Measurements from ENCODE around the gene MAB21L1. TPM values are rescaled to one million over a fixed set of nuclear protein-coding genes. Genes with fewer than 3 reads are reported as not detected.

Gene MAB21L1
- total RNA-seq, 1 experiment from 2014 or later, result not detected

GRCh38 chr13:35469806-35470525, 6.5 kb downstream of the MAB21L1 start (continued):
- TF ChIP-seq RAD21 (IDR thresholded peaks at IDR 0.05; ENCODE audit: low read depth), result no peak

- no peaks in the 10 kb centered on the region for H3K27me3 ChIP-seq (ENCODE audit: insufficient read depth, low read length)
- DNase-seq (ENCODE audit: low read depth, low spot score), result no peak
Measured at GRCh38 chr13:35468195-35468594, 8.3 kb downstream of the MAB21L1 start.

DNA sequence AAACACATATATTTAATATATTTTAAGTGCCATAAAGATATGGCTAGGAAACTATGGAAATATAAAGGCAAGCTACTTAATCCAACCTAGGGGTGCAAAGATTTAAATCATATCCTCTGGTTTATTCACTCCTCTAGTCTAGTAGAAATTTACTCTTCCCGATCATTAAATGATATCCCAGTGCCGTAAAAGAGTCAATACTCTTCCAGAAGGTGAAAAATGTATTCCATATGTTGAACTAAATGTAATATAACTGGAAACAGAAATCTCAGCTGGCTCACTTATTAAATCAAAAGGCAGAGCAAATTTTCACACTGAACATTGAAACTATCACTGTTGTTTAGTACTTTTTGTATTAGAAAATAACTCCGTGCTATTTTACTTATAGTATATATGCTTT, 11.1 kb downstream of the MAB21L1 start:
- H3K9me3 ChIP-seq (ENCODE audit: control insufficient read depth in 1 of 2, insufficient read depth in 1 of 2, low read depth in 1 of 2, low read length in 2 of 2), result no peaks in the 10 kb centered on the region
- no peaks in the 10 kb centered on the region for H3K27me3 ChIP-seq (ENCODE audit: insufficient read depth, low read length)
- H3K9me2 ChIP-seq (ENCODE audit: insufficient read depth), result no peaks in the 10 kb centered on the region
- no peak overlapping the region for H3K27ac ChIP-seq (ENCODE audit: low read depth, low read length)
- DNase-seq (ENCODE audit: low read depth, low spot score) (no peak), ATAC-seq (no peak)
- H3K36me3 ChIP-seq (ENCODE audit: control insufficient read depth in 1 of 2, insufficient read depth in 2 of 2, low read length in 2 of 2), result no peaks in the 10 kb centered on the region
- no TSS peak for BruUV-seq (replicated peaks)
- intact Hi-C loops (cut with micrococcal nuclease), result no loop called here
- H2AFZ ChIP-seq (ENCODE audit: low read depth, low read length, poor library complexity, severe bottlenecking), result no peak overlapping the region
- no peak overlapping the region for H3K4me2 ChIP-seq (ENCODE audit: low read length)
- CTCF ChIA-PET, result no interaction called here
- H3K9ac ChIP-seq (ENCODE audit: low read length), result no peak overlapping the region
- RAD21 ChIA-PET (ENCODE audit: low non-redundant PET in 1 of 2, low total read pairs in 2 of 2, uncharacterized antibody in 2 of 2, unreplicated experiment in 2 of 2), result no interaction called here
- no peaks in the 10 kb centered on the region for H3K79me2 ChIP-seq (ENCODE audit: insufficient read depth, low read length)
- no peaks in the 10 kb centered on the region for H4K20me1 ChIP-seq (ENCODE audit: insufficient read depth)
- POLR2A ChIA-PET, result no interaction called here
- H3K4me1 ChIP-seq (ENCODE audit: control insufficient read depth in 1 of 2, insufficient read depth in 2 of 2, low read length in 2 of 2), result no peaks in the 10 kb centered on the region
- H3K4me3 ChIP-seq (replicated peaks in 1 of 2; ENCODE audit: low read depth in 1 of 2, low read length in 2 of 2), result no peak overlapping the region
- no peak for TF ChIP-seq SIN3A (IDR thresholded peaks at IDR 0.05; ENCODE audit: low read depth)
- TF ChIP-seq EZH2phosphoT487 (IDR thresholded peaks at IDR 0.05; ENCODE audit: borderline replicate concordance), result no peak
- TF ChIP-seq POLR2AphosphoS5 (IDR thresholded peaks at IDR 0.05; ENCODE audit: low read depth, low read length), result no peak
- no peak for TF ChIP-seq TCF7L2 (IDR thresholded peaks at IDR 0.05; ENCODE audit: borderline replicate concordance, extremely low read depth, insufficient read depth, insufficient read length)
- no peak for TF ChIP-seq CTCF (IDR thresholded peaks at IDR 0.05 in 2 of 3, conservative IDR thresholded peaks at IDR 0.05 in 1 of 3; ENCODE audit: borderline replicate concordance in 1 of 3, insufficient read depth in 1 of 3, low read depth in 2 of 3, low read length in 2 of 3)
- TF ChIP-seq, protein P1, sequence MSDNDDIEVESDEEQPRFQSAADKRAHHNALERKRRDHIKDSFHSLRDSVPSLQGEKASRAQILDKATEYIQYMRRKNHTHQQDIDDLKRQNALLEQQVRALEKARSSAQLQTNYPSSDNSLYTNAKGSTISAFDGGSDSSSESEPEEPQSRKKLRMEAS (IDR thresholded peaks at IDR 0.05), result no peak
- no peak for TF ChIP-seq RAD21 (IDR thresholded peaks at IDR 0.05; ENCODE audit: low read depth)
- no peak for TF ChIP-seq SRF (IDR thresholded peaks at IDR 0.05; ENCODE audit: low read depth)
- TF ChIP-seq EGR1 (IDR thresholded peaks at IDR 0.05; ENCODE audit: low read depth), result no peak

More at GRCh38 chr13:35468195-35468594, 8.3 kb downstream of the MAB21L1 start:
- Histone ChIP-seq H3K79me2 (ENCODE audit: insufficient read depth, low read length) (no peaks in the 10 kb centered on the region), H4K20me1 (ENCODE audit: insufficient read depth) (no peaks in the 10 kb centered on the region), H2AFZ (ENCODE audit: low read depth, low read length, poor library complexity, severe bottlenecking) (no peak overlapping the region), H3K27ac (ENCODE audit: low read depth, low read length) (no peak overlapping the region), H3K4me1 (ENCODE audit: control insufficient read depth in 1 of 2, insufficient read depth in 2 of 2, low read length in 2 of 2) (no peaks in the 10 kb centered on the region), H3K36me3 (ENCODE audit: control insufficient read depth in 1 of 2, insufficient read depth in 2 of 2, low read length in 2 of 2) (no peaks in the 10 kb centered on the region), H3K9me2 (ENCODE audit: insufficient read depth) (no peaks in the 10 kb centered on the region), H3K9me3 (ENCODE audit: control insufficient read depth in 1 of 2, insufficient read depth in 1 of 2, low read depth in 1 of 2, low read length in 2 of 2) (no peaks in the 10 kb centered on the region), H3K9ac (ENCODE audit: low read length) (no peak overlapping the region), H3K4me2 (ENCODE audit: low read length) (no peak overlapping the region), H3K4me3 (replicated peaks in 1 of 2; ENCODE audit: low read depth in 1 of 2, low read length in 2 of 2) (no peak overlapping the region)
- TF ChIP-seq POLR2AphosphoS5 (IDR thresholded peaks at IDR 0.05; ENCODE audit: low read depth, low read length) (no peak), FOSL1 (IDR thresholded peaks at IDR 0.05; ENCODE audit: low read depth) (no peak), YY1 (IDR thresholded peaks at IDR 0.05; ENCODE audit: extremely low read depth, insufficient replicate concordance, low read depth, low read length) (no peak), RAD21 (IDR thresholded peaks at IDR 0.05; ENCODE audit: low read depth) (no peak), JUND (IDR thresholded peaks at IDR 0.05) (no peak), CBX3 (IDR thresholded peaks at IDR 0.05; ENCODE audit: low read depth) (no peak), SP1 (IDR thresholded peaks at IDR 0.05; ENCODE audit: low read depth) (no peak), SRF (IDR thresholded peaks at IDR 0.05; ENCODE audit: low read depth) (no peak), ZFX (IDR thresholded peaks at IDR 0.05) (no peak), EZH2phosphoT487 (IDR thresholded peaks at IDR 0.05; ENCODE audit: borderline replicate concordance) (no peak), SIN3A (IDR thresholded peaks at IDR 0.05; ENCODE audit: low read depth) (no peak), TCF7L2 (IDR thresholded peaks at IDR 0.05; ENCODE audit: borderline replicate concordance, extremely low read depth, insufficient read depth, insufficient read length) (no peak), ZNF274 (IDR thresholded peaks at IDR 0.05; ENCODE audit: low read depth, low read length) (no peak)
- RAD21 ChIA-PET (ENCODE audit: low non-redundant PET in 1 of 2, low total read pairs in 2 of 2, uncharacterized antibody in 2 of 2, unreplicated experiment in 2 of 2), result no interaction called here
- POLR2A ChIA-PET, result no interaction called here
- ATAC-seq, result no peak
- CTCF ChIA-PET, result no interaction called here
- intact Hi-C loops (cut with micrococcal nuclease), result no loop called here
- no TSS peak for BruUV-seq (replicated peaks)
